HL-60 (cell line): Measurements from ENCODE around the gene LRRC8D.

Source experiments
- DNase-seq, 2 experiments: peaks; one replicate each; pipeline ENCODE4 v3.0.0-alpha.2; 2010 to 2020; ENCODE audit warnings: low read depth in 1 of 2, low spot score in 1 of 2
- H3K27ac ChIP-seq: fragments of 250-450 bp; sonication (Bioruptor Pico); replicated peaks from 2 replicates; pipeline ENCODE4 v1.5.1; 2020; ENCODE audit warnings: mild to moderate bottlenecking, moderate library complexity
- H3K27me3 ChIP-seq: fragments of 250-450 bp; sonication (Bioruptor Pico); 2 replicates; pipeline ENCODE4 v1.5.1; 2021; ENCODE audit warnings: mild to moderate bottlenecking, moderate library complexity; ENCODE audit not compliant: insufficient read depth, poor library complexity, severe bottlenecking
- H3K4me3 ChIP-seq: replicated peaks from 2 replicates; pipeline ENCODE4 v1.5.1; 2011; ENCODE audit warnings: mild to moderate bottlenecking, control low read depth, low read length; ENCODE audit not compliant: insufficient read depth
- CTCF ChIP-seq: IDR thresholded peaks from one replicate; pipeline ENCODE4 v1.5.1; 2011; ENCODE audit warnings: low read length, control low read depth, inconsistent platforms; ENCODE audit not compliant: insufficient read depth
- GABPA ChIP-seq: IDR thresholded peaks from 2 replicates; pipeline ENCODE4 v1.6.1; 2012; ENCODE audit warnings: low read depth
- POLR2AphosphoS5 ChIP-seq: IDR thresholded peaks from 2 replicates; pipeline ENCODE4 v1.6.1; 2012; ENCODE audit warnings: low read depth
- REST ChIP-seq: IDR thresholded peaks from 2 replicates; pipeline ENCODE4 v1.6.1; 2012; ENCODE audit warnings: low read depth; ENCODE audit not compliant: insufficient replicate concordance
- SPI1 ChIP-seq: IDR thresholded peaks from 2 replicates; pipeline ENCODE4 v1.6.1; 2012; ENCODE audit warnings: low read depth, mild to moderate bottlenecking, borderline replicate concordance

The LRRC8D gene

GRCh38 chr1:89800718-89801117 is 20.1 kb upstream of the LRRC8D start:
- no peak for DNase-seq
- TF ChIP-seq CTCF (no peak), SPI1 (no peak), GABPA (no peak), POLR2AphosphoS5 (no peak), REST (no peak)

GRCh38 chr1:89802051-89802450 is 18.8 kb upstream of the LRRC8D start:
- no peak for DNase-seq
- no peaks in the 10 kb centered on the region for H3K27me3 ChIP-seq
- no peak for TF ChIP-seq SPI1
- TF ChIP-seq REST = no peak
- no peak for TF ChIP-seq GABPA
- TF ChIP-seq POLR2AphosphoS5 = no peak
- no peak overlapping the region for H3K4me3 ChIP-seq
- no peak overlapping the region for H3K27ac ChIP-seq

More at GRCh38 chr1:89800718-89801117, 20.1 kb upstream of the LRRC8D start:
- Histone ChIP-seq H3K27me3 (no peaks in the 10 kb centered on the region), H3K4me3 (no peak overlapping the region), H3K27ac (no peak overlapping the region)

- Histone ChIP-seq H3K4me3 (no peak overlapping the region), H3K27me3 (no peaks in the 10 kb centered on the region), H3K27ac (no peak overlapping the region)
- no peak for TF ChIP-seq REST
- no peak for TF ChIP-seq POLR2AphosphoS5
- no peak for TF ChIP-seq CTCF
- no peak for TF ChIP-seq SPI1
- no peak for TF ChIP-seq GABPA
- no peak for DNase-seq
These were observed 18.0 kb upstream of the LRRC8D start for GRCh38 chr1:89802841-89803240.
